Bronchial smooth muscle cell (primary cell): ENCODE data around the gene RAI1. TPM values are rescaled to one million over a fixed set of nuclear protein-coding genes. Genes with fewer than 3 reads are reported as not detected.

Source experiments
- total RNA-seq: library from RNA; depleted of rRNA; stranded (reverse); fragments of >200 nt; gene quantifications from 2 replicates; pipeline ENCODE4 v1.2.1, GENCODE V29; 2014

The RAI1 gene
- 3.9 and 4.3 TPM in 2 replicates for total RNA-seq

GRCh38 chr17:17681187-17681743 lies at the start of gene RAI1:
RAI1 (plus strand) TSS chr17:17681458; CDS start chr17:17792949, 111,491 bp downstream.

GRCh38 chr17:17836818-17837379 lies 155.6 kb downstream of the RAI1 start, which contains the start of gene SREBF1:
SREBF1 (minus strand) TSS chr17:17836986; CDS start chr17:17836817, 169 bp downstream.

Other genes with a start within 250 kb of the RAI1 start
- 7.4 and 10.6 TPM in 2 replicates for gene MED9, start 204.5 kb upstream of the RAI1 start, total RNA-seq
- gene RASD1, start 185.1 kb upstream of the RAI1 start, total RNA-seq: 0.43 and 0.79 TPM in 2 replicates
- gene PEMT, start 89.8 kb upstream of the RAI1 start, total RNA-seq: 13.8 and 20.5 TPM in 2 replicates
- 43.2 and 71.4 TPM in 2 replicates for gene SREBF1, start 155.5 kb downstream of the RAI1 start, total RNA-seq